Gastrocnemius medialis (tissue), 4 donors: Measurements from ENCODE around the gene TMEM255B.

Experiments
- POLR2A ChIP-seq, 2 donors: fragments of 450-650 bp; IDR thresholded peaks; one replicate each; pipeline ENCODE4 v1.6.1; 2017; ENCODE audit warnings: antibody characterized with exemption in 2 of 2, mild to moderate bottlenecking in 2 of 2, moderate library complexity in 2 of 2
- TF ChIP-seq, protein P1 (sequence below), 5 experiments: fragments of 450-650 bp in 3 of 5; fragments of 200-600 bp in 2 of 5; sonication (generic) in 2 of 5; IDR thresholded peaks in 4 of 5; conservative IDR thresholded peaks in 1 of 5; 1 replicate in 4 of 5; 2 replicates in 1 of 5; pipeline ENCODE4 v1.5.1; 2016 to 2019; ENCODE audit warnings: antibody characterized with exemption in 5 of 5, mild to moderate bottlenecking in 3 of 5, moderate library complexity in 3 of 5

DNA sequence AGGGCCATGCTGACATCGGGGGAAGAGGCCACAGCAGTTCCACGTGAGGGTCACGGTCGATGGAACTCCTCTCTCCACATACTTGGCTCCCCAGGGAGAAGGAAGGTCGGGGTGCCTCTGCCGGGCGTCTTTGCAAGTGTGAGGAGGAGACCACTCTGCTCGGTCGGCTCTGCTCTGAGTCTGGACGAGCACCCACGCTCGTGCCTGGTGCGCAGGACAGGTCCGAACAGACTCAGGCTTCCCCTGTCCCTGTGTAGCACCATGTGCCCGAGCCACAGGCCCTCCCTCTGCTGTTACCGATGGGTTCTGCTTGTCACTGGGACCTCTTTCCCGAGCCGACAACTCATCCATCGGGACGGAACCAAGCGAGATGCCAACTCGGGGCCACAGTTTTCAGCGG is 35.1 kb downstream of the TMEM255B start:
- TF ChIP-seq POLR2A (IDR thresholded peaks at IDR 0.05), result no peak
- TF ChIP-seq, protein P1, sequence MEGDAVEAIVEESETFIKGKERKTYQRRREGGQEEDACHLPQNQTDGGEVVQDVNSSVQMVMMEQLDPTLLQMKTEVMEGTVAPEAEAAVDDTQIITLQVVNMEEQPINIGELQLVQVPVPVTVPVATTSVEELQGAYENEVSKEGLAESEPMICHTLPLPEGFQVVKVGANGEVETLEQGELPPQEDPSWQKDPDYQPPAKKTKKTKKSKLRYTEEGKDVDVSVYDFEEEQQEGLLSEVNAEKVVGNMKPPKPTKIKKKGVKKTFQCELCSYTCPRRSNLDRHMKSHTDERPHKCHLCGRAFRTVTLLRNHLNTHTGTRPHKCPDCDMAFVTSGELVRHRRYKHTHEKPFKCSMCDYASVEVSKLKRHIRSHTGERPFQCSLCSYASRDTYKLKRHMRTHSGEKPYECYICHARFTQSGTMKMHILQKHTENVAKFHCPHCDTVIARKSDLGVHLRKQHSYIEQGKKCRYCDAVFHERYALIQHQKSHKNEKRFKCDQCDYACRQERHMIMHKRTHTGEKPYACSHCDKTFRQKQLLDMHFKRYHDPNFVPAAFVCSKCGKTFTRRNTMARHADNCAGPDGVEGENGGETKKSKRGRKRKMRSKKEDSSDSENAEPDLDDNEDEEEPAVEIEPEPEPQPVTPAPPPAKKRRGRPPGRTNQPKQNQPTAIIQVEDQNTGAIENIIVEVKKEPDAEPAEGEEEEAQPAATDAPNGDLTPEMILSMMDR (IDR thresholded peaks at IDR 0.05 in 4 of 5, conservative IDR thresholded peaks at IDR 0.05 in 1 of 5), result no peak
